GM18870 (cell line): ENCODE results near the gene BMP5.

Experiments used
- ATAC-seq: cut with Tn5 transposase; IDR thresholded peaks from one replicate; pipeline ENCODE4 v1.9.1; 2021; ENCODE audit warnings: moderate library complexity; ENCODE audit not compliant: unreplicated experiment

Gene BMP5

DNA sequence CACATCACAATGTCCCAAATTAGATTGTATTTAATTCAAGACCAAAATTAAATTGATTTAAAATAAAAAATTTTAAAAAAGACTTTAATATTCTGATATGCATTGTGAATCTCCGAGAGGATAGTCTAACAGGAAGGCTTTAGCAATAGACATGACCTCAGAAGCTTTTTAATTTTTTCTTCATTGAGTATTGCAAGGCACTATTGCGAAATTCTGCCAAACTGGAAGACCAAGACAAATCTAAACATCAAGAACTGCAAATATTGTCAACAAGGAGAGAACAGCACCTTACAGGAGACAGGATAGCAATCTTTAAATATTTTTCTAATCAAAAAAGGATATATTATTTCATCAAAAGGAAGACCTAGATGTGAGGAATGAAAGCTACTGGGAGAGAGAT is 56.9 kb downstream of the BMP5 start:
- ATAC-seq = no peak

DNA sequence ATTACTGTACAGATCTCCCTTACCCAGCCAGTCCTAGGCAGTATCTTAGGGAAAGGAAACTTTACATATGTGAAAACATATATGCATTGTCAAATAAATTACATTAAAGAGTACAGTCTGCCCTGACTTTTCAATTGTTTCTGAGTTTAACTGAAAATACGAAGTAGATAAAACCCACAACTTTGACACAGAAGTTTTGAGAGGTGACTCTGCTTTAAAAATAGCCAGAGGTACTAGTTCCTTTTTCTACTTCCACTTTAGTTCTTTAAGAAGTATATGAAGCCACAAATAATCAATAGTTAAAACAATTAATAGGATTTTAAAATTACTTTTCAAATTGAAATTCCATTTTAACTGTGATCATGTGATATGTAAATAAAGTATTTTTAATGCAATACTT is 62.9 kb downstream of the BMP5 start:
- no peak for ATAC-seq

GRCh38 chr6:55811074-55811473 is 64.3 kb downstream of the BMP5 start:
- ATAC-seq = no peak

GRCh38 chr6:55802259-55802658 is 73.1 kb downstream of the BMP5 start:
- no peak for ATAC-seq

DNA sequence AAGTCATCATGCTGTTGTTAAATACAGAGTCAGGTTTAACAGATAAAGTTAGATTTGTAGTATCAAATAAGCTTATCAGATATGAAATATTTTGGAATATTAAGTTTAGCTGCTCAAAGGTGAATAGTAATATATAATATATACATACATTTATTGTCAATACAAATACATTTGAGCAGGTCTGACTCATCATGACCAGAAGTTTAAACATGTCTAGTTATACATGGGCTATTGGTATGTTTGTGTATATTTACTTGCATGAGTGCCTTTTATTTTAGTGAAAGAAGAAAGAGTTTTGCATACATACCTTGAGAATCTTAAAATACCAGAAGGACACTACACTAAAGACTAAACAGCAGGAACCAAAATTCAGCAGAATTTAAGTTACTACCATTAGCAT is 76.8 kb downstream of the BMP5 start:
- no peak for ATAC-seq

DNA sequence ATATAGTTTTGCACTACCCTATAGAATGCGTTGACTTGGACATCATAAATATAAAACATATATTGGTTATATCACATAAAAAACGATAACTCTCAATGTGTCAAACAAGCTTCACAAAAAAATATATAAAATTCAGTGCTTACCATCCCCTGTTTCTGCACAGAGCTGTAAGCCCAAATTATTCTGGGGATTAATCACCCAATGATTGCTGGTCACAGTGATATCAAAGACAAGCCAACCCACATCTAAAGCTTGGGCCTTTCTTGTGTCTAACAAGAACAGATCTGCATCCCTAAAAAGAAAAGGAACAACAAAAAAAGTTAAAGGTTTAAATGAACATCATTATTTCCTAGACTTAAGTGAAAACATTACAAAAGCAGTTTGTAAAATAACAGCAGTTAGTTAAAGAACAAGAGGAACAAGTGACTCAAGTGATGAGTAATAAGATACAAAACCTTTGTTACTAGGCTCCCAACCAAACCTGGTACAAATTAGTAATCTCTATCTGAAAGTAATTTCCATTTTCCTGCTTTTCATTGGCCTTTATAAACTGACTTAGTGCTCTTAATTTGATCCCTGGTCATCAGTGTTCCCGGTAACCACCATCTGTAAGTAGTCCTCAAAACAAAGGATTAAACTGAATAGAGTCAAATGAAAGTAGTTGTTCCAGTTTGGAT is 81.1 kb downstream of the BMP5 start:
- ATAC-seq = peak; percentile 72

- ATAC-seq = no peak
Measured at GRCh38 chr6:55785273-55785672, 90.1 kb downstream of the BMP5 start.

DNA sequence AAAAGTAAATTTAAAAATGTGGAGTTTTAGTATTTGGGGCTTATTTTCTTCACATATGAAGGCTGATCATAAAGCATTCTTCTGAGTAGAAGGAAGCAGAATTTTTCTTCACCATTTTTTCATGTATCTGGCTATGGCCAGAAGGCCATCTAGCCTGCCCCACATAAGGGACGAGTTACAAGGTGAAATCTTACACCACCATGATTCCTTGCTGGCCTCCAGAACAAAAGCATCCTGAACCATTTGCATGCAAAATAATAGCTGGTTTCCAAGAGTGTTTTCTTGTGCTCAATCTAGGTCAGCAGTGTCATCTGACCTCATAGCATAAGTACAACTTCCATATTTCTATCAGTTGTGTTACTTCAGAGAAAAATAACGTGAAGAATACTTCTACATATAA is 93.1 kb downstream of the BMP5 start:
- no peak for ATAC-seq

GRCh38 chr6:55778705-55779104 is 96.7 kb downstream of the BMP5 start:
- peak; percentile 88 for ATAC-seq

DNA sequence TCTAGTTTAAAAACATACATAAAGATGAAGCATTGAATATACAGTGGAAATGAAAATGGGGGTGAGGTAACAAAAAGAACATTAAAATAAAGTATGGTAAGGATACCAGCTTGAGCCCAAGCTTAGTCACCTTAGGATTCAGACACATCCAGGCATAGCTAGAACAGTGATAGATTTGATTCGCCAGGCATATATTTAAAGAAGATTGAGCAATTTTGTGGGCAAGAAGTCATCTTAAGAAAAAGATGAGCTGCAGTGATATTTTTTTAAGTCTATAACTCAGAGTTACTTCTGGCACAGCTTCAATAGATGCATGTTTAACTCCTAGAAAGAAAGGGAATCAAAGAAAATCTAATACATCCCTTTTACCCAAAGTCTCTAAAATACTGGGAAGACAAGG is 97.9 kb downstream of the BMP5 start:
- ATAC-seq = no peak

GRCh38 chr6:55776113-55776512 is 99.3 kb downstream of the BMP5 start:
- ATAC-seq = no peak

DNA sequence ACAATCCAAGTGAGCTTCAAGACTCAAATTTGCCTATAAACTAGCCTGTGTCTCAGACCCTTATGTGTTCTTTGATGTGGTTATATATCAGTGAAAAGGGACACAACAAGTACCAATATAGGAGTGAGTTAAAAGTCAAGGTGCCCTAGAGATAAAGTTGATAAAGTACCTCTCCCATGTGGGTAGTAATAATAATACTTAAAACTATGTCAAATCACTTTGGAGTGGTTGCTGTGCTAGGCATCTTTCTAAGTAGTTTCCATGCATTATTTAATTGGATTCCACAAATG is 100.4 kb downstream of the BMP5 start:
- no peak for ATAC-seq

- no peak for ATAC-seq
Measured at GRCh38 chr6:55774286-55775028, 100.9 kb downstream of the BMP5 start.

DNA sequence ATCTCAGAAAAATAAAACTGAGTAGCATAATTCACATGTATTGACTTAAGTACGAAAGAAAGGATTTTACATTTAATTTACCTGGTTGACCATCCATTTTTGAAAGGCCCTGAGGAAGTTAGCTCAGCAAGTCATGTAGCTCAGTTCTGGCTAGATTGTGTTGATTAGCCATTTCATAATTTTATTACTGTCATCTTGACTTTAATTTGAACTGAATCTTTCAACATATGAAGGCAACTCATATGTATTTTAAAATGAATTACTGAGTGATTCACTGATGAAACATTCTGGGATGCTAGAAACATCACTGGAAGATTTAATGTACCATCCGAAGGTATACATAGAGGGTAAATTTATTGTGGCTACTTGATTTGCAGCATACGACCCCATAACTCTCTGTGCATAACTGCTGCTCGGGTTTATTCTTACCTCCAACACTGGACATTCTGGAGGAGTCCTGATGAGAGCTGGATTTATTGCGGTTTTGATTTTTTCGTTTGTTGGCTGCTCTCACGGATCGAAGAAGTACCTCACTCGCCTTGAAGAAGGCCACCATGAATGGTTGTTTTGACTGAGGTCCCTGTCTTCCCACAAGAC is 101.7 kb downstream of the BMP5 start:
- ATAC-seq = no peak

GRCh38 chr6:55772730-55773129 is 102.7 kb downstream of the BMP5 start:
- ATAC-seq = no peak

DNA sequence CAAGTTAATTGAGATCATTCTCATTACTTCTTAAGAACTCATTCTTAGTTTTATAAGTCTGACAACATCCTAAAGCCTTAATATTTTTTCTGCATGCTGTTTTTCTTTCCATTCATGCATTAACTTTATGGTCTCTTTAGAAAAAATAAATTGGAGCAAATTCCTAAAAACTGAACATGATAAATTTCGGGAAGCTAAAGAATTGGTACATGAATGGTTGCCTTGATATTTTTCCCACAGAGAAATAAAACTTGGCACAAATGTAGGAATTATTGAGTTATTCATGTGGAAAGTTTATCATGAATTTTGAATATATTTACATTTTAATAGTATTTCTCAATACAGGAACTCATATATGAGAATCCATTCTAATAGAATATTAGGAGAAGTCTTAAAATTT is 115.9 kb downstream of the BMP5 start:
- no peak for ATAC-seq

DNA sequence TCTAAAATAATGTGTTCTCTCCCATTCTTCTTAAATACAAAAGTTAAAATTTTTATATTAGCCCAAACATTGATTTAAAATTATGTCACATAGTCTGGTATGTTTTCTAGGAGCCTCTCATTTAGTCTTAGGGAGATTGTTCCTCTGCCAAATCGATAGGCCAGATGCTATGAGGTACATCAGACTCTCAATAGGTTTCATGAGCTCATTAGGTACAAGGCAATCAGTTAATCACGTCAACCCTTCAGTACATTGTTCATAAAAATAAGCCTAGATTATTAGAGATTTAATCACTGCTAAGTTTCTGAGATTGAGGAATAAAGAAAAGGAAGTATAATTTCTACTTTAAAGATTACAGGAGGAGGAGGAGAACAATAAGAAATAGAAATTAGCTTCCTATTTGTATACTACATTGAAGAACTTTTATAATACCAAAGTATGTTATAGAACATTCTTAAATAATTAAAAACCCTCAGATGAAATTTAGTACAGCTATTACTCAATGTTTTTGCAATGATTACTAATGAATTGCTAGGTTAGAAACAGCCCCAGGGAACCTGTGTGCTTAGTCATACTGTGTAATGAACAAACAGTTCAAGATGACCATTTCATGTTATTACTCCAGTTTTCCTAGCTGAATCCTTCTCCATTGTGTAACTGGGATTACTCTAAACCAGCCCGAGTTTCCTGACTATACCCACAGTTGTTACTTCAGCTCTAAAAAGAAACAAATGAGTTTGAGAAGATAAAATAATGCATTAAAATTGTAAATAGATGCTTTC is 117.0 kb downstream of the BMP5 start:
- ATAC-seq = no peak

DNA sequence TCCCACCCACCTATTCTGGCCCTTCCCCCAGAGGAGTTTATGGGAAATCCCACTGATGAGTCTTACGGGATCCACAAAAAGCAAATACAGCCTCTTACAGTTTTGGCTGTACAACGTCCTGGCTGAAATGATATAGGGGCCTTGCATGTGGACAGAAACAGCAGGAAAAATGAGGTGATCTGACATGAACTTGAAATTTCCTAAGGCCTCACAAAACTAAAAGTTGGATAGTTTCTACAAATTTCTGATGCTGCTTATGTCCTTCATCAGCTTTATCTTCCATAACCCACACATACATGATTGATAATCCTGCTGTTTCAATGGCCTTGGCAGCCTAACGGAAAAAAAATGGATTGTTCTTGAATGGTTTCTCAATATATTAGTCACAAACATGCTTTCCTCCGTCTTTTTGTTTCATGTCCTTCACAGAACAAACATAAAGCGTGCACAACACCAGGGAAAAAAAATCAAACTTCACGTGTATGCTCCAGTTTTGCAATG is 118.8 kb downstream of the BMP5 start:
- no peak for ATAC-seq

- ATAC-seq = no peak
Measured at GRCh38 chr6:55748880-55749279, 126.5 kb downstream of the BMP5 start.

DNA sequence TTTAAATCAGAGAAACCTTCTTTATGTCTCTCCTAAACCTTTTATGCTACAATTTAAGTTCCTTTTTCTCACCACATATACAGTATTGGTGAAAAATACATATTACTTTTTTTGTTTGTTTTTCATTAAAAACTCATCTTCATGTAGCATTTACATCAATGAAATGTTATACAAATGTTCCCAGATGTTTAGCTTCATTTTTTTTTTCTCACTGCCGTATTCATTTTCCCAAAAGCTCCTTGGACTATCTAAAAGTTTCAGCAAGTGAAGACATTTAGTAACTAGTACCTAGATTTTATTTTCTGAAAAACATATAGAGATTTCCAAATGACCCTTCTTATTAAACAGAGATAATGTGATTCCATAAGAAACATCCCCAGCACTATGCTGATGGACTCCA is 128.9 kb downstream of the BMP5 start:
- no peak for ATAC-seq

DNA sequence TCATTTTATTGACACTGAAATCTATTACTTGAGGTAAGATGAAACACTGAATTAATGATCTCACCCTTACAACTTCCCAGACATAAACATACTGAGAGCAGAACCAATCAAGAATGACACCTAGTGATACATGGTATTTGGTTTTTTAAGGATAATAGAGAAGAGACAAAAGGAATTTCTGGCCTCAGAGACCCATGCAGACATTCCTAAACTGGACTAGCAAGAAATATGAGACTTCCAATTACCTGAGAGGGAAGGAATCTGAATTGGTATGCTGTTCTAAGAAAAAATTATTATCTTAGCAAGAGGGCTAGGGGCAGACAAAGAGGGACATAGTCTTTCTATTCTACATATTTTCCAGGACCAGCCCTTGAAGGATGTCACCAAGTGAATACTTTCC is 141.1 kb downstream of the BMP5 start:
- ATAC-seq = no peak

GRCh38 chr6:55729665-55730064 is 145.7 kb downstream of the BMP5 start:
- ATAC-seq = no peak
